Measurements from ENCODE around the gene DOK5. TPM values are rescaled to one million over a fixed set of nuclear protein-coding genes. Genes with fewer than 3 reads are reported as not detected.

DOK5 gene
- total and polyA plus RNA-seq, 10 of the 15 experiments (the other 5 are each of a cell fraction or from before 2014, with no cell fraction given) = 0.03 TPM; not detected in 9

- TF ChIP-seq GATAD2B (conservative IDR thresholded peaks at IDR 0.05; ENCODE audit: low read depth) (no peak), ZNF274 (IDR thresholded peaks at IDR 0.05; ENCODE audit: insufficient read depth, insufficient read length) (no peak)
Observed at GRCh38 chr20:54680439-54680838, 205.0 kb downstream of the DOK5 start (continued).

DNA sequence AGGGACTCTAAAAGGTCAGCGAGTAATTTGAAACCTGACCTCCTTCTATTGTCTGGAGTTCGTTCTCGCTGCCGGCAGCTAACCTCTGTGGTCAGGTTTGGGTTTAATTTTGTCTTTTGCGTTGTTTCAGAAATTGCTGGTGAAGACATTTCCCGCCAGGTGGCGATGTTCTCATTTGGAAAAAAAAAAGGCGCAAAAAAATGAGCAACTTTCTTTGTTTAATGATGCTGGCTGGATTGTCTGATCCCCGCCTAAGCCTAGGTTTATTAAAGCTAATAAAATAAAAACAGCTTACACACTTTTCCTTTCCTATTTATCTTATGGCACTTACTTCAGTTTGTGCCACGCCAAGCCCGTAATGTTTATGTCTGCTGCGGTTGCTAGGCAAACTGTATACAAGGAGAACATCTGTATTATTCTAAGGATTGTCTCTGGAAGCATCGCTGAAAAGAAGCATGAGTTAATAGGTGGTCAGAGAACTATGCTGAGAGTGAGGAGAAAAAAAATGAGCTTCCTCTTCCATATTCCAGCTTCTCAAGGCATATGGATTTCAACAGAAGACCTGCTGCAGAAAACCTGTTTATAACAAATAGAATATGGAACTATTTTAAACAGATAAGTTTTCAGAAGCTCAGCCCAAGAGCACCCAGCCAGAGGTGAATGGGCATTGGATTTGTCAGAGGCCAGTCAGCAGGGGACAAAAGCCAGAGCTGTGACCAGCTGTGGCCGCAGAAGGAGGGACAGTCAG is 205.7 kb downstream of the DOK5 start:
- Histone ChIP-seq H4K20me1 (ENCODE audit: control insufficient read depth, insufficient read depth) (no peaks in the 10 kb centered on the region), H3K27ac (ENCODE audit: control insufficient read depth, insufficient read depth) (no peak overlapping the region), H3K79me2 (ENCODE audit: control insufficient read depth, insufficient read depth, low read length) (no peaks in the 10 kb centered on the region), H3K4me3 (no peak overlapping the region), H3K27me3 (replicated peaks in 1 of 2; ENCODE audit: control insufficient read depth in 2 of 2, insufficient read depth in 2 of 2, low read length in 1 of 2) (0 out of 4 replicates have a peak, but pooled peaks cover 0 to 2% of the 10 kb centered on the region in 2 experiments), H3K9ac (ENCODE audit: control insufficient read depth, insufficient read depth, low read length) (no peak overlapping the region), H3K9me3 (replicated peaks; ENCODE audit: control insufficient read depth, insufficient read depth, low read length) (no peaks in the 10 kb centered on the region), H3K4me2 (ENCODE audit: control insufficient read depth, insufficient read depth) (no peak overlapping the region), H3K4me1 (ENCODE audit: control insufficient read depth, insufficient read depth, low read length) (no peaks in the 10 kb centered on the region), H3K36me3 (ENCODE audit: control insufficient read depth in 2 of 2, insufficient read depth in 2 of 2, low read length in 1 of 2) (no peaks in the 10 kb centered on the region), H2AFZ (ENCODE audit: control insufficient read depth, low read depth, low read length) (no peak overlapping the region)
- 23% methylated on average over 14 of the region's 14 CpGs for WGBS (ENCODE audit: insufficient coverage, insufficient replicate concordance, low lambda C conversion rate, missing lambda C conversion rate)
- intact Hi-C loops (cut with micrococcal nuclease; ENCODE audit: unreplicated experiment) (loop anchor here (5.0 kb wide), 2 partner anchors 1566 to 1661 kb away; partner anchors contain the start of gene MC3R), in situ Hi-C loops (cut with MboI) (no loop called here)
- ATAC-seq = peak; percentile 27; the same call in 1 of the 3 replicates
- RAD21 ChIA-PET (ENCODE audit: unreplicated experiment) = interaction anchor here (1.2 to 1.8 kb wide), 2 partner anchors 302 to 1663 kb away, joined by 3 to 7 read pairs; no protein-coding TSS in a partner anchor
- POLR2A ChIA-PET = interaction anchor here (0.6 kb wide), 1 partner anchor 231 kb away, joined by 3 read pairs; no protein-coding TSS in a partner anchor
- CTCF ChIA-PET = interaction anchor here (0.6 to 2.3 kb wide), 10 partner anchors 10 to 1662 kb away, joined by 3 to 12 read pairs (median 6); no protein-coding TSS in a partner anchor
- SMC1A ChIA-PET (ENCODE audit: uncharacterized antibody, unreplicated experiment) = interaction anchor here (0.6 to 1.5 kb wide), 4 partner anchors 8 to 1661 kb away, joined by 3 to 4 read pairs (median 3); no protein-coding TSS in a partner anchor
- DNase-seq (ENCODE audit: low read depth, low spot score) = no peak
- FAIRE-seq = no peak
- no TSS peak for BruUV-seq (replicated peaks)
- TF ChIP-seq RAD21 (IDR thresholded peaks at IDR 0.05; ENCODE audit: insufficient read depth, low read depth, low read length) (peak; percentile 65), NR2C2 (IDR thresholded peaks at IDR 0.05; ENCODE audit: borderline replicate concordance, control insufficient read depth, insufficient read length, low read depth) (no peak), CHD4 (IDR thresholded peaks at IDR 0.05) (no peak), CBX3 (IDR thresholded peaks at IDR 0.05; ENCODE audit: borderline replicate concordance, low read depth) (no peak), SMC3 (IDR thresholded peaks at IDR 0.05; ENCODE audit: borderline replicate concordance, low read length) (peak; percentile 45; the same call in 1 of the 2 replicates), RELA (IDR thresholded peaks at IDR 0.05; ENCODE audit: borderline replicate concordance, partially characterized antibody) (no peak), NFXL1 (IDR thresholded peaks at IDR 0.05; ENCODE audit: borderline replicate concordance) (peak; percentile 63; the same call in 1 of the 2 replicates), ZSCAN29 (IDR thresholded peaks at IDR 0.05) (no peak), RUNX3 (IDR thresholded peaks at IDR 0.05; ENCODE audit: low read length) (peak; percentile 21; the same call in 1 of the 2 replicates), GABPA (IDR thresholded peaks at IDR 0.05; ENCODE audit: low read depth) (no peak), NR2F1 (conservative IDR thresholded peaks at IDR 0.05) (peak; percentile 69; the same call in 1 of the 2 replicates), RCOR1 (conservative IDR thresholded peaks at IDR 0.05; ENCODE audit: low read depth, low read length) (no peak)
- TF ChIP-seq, protein P1, sequence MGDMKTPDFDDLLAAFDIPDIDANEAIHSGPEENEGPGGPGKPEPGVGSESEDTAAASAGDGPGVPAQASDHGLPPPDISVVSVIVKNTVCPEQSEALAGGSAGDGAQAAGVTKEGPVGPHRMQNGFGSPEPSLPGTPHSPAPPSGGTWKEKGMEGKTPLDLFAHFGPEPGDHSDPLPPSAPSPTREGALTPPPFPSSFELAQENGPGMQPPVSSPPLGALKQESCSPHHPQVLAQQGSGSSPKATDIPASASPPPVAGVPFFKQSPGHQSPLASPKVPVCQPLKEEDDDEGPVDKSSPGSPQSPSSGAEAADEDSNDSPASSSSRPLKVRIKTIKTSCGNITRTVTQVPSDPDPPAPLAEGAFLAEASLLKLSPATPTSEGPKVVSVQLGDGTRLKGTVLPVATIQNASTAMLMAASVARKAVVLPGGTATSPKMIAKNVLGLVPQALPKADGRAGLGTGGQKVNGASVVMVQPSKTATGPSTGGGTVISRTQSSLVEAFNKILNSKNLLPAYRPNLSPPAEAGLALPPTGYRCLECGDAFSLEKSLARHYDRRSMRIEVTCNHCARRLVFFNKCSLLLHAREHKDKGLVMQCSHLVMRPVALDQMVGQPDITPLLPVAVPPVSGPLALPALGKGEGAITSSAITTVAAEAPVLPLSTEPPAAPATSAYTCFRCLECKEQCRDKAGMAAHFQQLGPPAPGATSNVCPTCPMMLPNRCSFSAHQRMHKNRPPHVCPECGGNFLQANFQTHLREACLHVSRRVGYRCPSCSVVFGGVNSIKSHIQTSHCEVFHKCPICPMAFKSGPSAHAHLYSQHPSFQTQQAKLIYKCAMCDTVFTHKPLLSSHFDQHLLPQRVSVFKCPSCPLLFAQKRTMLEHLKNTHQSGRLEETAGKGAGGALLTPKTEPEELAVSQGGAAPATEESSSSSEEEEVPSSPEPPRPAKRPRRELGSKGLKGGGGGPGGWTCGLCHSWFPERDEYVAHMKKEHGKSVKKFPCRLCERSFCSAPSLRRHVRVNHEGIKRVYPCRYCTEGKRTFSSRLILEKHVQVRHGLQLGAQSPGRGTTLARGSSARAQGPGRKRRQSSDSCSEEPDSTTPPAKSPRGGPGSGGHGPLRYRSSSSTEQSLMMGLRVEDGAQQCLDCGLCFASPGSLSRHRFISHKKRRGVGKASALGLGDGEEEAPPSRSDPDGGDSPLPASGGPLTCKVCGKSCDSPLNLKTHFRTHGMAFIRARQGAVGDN (IDR thresholded peaks at IDR 0.05) = no peak
- TF ChIP-seq, protein P2, sequence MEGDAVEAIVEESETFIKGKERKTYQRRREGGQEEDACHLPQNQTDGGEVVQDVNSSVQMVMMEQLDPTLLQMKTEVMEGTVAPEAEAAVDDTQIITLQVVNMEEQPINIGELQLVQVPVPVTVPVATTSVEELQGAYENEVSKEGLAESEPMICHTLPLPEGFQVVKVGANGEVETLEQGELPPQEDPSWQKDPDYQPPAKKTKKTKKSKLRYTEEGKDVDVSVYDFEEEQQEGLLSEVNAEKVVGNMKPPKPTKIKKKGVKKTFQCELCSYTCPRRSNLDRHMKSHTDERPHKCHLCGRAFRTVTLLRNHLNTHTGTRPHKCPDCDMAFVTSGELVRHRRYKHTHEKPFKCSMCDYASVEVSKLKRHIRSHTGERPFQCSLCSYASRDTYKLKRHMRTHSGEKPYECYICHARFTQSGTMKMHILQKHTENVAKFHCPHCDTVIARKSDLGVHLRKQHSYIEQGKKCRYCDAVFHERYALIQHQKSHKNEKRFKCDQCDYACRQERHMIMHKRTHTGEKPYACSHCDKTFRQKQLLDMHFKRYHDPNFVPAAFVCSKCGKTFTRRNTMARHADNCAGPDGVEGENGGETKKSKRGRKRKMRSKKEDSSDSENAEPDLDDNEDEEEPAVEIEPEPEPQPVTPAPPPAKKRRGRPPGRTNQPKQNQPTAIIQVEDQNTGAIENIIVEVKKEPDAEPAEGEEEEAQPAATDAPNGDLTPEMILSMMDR (IDR thresholded peaks at IDR 0.05 in 2 of 3, conservative IDR thresholded peaks at IDR 0.05 in 1 of 3; ENCODE audit: control insufficient read depth in 2 of 3, extremely low read depth in 1 of 3, insufficient read depth in 1 of 3, low read depth in 3 of 3, low read length in 3 of 3) = peak; percentile 44 to 56 (median 49)
